T-helper 1 cell treated with Interleukin-12 subunit alpha and Interleukin-12 subunit beta and Interleukin-4 antibody, amounts not matched to agents 30 ng/mL and 1 ng/mL, for 36 hours (primary cell): ENCODE measurements around the gene SLC13A2. TPM values are rescaled to one million over a fixed set of nuclear protein-coding genes. Genes with fewer than 3 reads are reported as not detected.
"Not testable (repeated sequence)": the region's sequence is repeated elsewhere in the genome, so short reads cannot be mapped to it uniquely, and the experiment has no call there.

Source experiments
- intact Hi-C: fragments of 100-400 bp; cut with micrococcal nuclease; formaldehyde crosslinking; loops from one replicate; pipeline ENCODE4 v1.15.1; 2024
- total RNA-seq: library from RNA; stranded (reverse); gene quantifications from 2 replicates; pipeline ENCODE4 v1.2.3, GENCODE V29; 2022

The SLC13A2 gene, protein sequence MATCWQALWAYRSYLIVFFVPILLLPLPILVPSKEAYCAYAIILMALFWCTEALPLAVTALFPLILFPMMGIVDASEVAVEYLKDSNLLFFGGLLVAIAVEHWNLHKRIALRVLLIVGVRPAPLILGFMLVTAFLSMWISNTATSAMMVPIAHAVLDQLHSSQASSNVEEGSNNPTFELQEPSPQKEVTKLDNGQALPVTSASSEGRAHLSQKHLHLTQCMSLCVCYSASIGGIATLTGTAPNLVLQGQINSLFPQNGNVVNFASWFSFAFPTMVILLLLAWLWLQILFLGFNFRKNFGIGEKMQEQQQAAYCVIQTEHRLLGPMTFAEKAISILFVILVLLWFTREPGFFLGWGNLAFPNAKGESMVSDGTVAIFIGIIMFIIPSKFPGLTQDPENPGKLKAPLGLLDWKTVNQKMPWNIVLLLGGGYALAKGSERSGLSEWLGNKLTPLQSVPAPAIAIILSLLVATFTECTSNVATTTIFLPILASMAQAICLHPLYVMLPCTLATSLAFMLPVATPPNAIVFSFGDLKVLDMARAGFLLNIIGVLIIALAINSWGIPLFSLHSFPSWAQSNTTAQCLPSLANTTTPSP
- not detected in 2 replicates for total RNA-seq

GRCh38 chr17:28473542-28473941, at the start of gene SLC13A2:
Gene SLC13A2 (plus strand): TSS chr17:28473644. CDS start chr17:28473713, 69 bp downstream.
- intact Hi-C loops: no loop called here

DNA sequence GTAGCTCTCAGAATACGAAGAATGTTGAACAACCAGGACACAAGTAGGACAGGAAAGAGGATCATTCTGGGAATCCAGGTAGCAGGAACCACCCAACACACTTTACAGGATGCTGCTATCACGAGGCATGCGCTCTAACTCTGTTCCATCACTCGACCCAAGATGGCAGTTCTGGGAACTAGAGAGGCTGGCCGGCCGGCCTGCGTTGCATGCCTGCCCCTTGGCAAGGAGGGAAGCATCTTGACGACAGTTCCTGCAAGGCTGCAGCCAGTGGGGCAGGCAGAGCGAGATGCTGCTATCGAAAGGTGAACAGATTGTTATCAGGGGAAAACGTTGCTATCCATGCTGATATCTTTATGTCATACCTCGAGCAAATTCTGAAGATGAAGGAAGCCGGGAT, 48.2 kb upstream of the SLC13A2 start:
- intact Hi-C loops: no loop called here

DNA sequence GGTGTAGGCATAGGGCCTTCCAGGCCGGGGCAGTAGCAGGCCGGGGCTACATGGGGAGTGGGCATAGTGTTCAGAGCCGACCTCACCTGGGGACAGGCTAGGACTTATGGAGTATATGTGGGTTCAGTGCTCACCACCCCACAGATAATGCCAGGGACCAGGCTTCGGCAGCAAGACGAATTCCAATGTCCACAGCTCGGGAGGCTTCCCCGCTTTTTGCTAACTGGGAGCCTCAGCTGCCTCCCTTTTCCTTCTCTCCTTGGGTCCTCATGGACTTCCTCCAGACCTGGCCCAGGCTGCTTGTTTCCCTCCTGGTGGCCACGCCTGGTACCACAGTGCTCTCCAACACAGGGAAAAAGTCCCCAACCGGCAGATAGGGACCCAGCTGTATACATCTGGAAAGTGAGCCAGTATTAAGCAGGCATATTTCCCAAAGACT, 47.3 kb upstream of the SLC13A2 start:
- intact Hi-C loops: no loop called here

GRCh38 chr17:28427371-28427770, 46.1 kb upstream of the SLC13A2 start:
- intact Hi-C loops: no loop called here

GRCh38 chr17:28427982-28428381, 45.5 kb upstream of the SLC13A2 start:
- intact Hi-C loops: not testable (repeated sequence)

DNA sequence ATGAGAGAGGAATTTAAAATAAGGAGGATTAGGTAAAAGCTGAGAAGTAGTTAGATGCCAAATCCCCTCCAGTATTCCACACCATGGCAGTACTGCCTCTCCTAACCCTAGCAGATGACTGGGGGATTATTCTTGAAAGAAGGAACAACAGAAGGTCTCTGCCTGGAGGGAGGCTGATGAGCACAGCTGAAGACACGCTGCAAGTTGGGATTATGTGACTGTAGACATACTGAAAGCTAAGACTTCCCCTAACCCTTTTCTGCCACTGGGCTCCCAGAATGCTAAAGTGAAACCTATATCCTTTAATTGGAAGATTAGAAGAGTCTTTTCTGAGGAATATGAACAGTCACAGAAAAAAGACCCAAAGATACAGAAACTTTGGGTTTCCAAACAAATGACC, 39.7 kb upstream of the SLC13A2 start:
- intact Hi-C loops: no loop called here

DNA sequence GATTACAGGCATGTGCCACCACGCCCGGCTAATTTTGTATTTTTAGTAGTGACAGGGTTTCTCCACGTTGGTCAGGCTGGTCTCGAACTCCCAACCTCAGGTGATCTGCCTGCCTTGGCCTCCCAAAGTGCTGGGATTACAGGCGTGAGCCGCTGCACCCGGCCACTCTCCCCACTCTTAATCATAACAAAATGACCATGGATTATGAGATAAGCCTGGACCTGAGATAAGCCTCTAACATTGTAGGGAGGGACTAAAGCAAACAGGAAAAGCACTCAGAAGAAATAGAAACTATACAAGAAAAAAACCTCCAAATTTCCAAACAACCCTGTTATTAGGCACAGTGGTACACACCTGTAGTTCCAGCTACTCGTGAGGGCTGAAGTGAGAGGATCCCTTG, 39.1 kb upstream of the SLC13A2 start:
- intact Hi-C loops: not testable (repeated sequence)

DNA sequence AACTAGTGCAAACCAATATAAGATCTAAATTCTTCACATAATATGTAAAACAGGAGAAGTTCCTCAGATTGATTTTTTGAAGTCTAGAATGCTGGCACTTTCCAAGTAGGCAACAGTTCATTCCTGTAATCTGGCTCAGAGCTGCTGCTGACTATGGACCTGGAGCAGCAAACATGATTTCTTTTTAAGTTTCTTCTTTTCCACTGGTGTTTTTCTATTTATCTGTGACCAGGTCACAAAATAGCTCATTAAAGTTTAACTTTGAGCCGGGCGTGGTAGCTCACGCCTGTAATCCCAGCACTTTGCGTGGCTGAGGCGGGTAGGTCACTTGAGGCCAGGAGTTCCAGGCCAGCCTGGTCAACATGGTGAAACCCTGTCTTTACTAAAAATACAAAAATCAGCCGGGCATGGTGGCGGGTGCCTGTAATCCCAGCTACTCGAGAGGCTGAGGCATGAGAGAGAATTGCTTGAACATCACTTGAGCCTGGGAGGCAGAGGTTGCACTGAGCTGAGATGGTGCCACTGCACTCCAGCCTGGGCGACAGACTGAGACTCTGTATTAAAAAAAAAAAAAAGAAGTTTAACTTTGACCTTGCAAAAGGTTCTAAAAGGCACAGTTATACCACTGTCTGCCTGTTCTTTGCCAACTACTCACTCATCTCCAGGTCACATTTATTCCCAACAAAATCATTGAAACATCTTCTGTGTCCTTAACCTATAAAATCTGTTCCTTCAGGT, 29.4 kb upstream of the SLC13A2 start:
- intact Hi-C loops: no loop called here

GRCh38 chr17:28446716-28447395, 26.6 kb upstream of the SLC13A2 start:
- intact Hi-C loops: no loop called here

DNA sequence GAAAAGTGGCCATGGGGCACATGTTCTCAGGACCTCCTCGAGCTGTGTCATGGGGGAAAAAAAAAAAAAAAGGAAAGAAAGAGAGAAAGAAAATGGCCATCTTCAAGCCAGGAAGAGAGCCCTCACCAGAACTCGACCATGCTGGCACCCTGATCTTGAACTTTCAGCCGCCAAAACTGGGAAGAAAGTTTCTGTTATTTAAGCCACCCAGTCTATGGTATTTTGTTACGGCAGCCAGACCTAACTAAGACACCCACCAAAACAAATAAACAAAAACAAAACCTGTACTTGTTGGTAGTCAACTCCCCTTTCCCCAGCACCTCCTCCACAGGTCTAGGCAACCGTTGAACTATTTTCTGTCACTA, 26.1 kb upstream of the SLC13A2 start:
- intact Hi-C loops: no loop called here

GRCh38 chr17:28449859-28450258, 23.6 kb upstream of the SLC13A2 start:
- intact Hi-C loops: no loop called here

DNA sequence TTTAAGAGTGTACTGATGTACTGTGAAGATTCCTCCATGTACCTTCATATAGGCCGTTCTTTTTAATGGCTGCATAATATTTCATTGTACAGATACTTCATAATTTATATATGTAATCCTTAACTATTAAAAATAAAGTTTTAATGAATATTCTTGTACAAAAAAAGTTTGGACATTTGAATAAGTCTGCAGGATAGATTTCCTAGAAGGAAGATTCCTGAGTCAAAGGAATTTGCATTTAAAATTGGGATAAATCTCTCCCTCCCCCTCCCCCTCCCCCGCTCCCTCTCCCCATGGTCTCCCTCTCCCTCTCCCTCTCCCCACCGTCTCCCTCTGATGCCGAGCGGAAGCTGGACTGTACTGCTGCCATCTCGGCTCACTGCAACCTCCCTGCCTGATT, 15.6 kb upstream of the SLC13A2 start:
- intact Hi-C loops: no loop called here

DNA sequence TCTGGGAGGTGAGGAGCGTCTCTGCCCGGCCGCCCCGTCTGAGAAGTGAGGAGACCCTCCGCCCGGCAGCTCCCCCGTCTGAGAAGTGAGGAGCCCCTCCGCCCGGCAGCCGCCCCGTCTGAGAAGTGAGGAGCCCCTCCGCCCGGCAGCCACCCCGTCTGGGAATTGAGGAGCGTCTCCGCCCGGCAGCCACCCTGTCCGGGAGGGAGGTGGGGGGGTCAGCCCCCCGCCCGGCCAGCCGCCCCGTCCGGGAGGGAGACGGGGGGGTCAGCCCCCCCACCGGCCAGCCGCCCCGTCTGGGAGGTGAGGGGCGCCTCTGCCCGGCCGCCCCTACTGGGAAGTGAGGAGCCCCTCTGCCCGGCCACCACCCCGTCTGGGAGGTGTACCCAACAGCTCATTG, 14.6 kb upstream of the SLC13A2 start:
- intact Hi-C loops: not testable (repeated sequence)

DNA sequence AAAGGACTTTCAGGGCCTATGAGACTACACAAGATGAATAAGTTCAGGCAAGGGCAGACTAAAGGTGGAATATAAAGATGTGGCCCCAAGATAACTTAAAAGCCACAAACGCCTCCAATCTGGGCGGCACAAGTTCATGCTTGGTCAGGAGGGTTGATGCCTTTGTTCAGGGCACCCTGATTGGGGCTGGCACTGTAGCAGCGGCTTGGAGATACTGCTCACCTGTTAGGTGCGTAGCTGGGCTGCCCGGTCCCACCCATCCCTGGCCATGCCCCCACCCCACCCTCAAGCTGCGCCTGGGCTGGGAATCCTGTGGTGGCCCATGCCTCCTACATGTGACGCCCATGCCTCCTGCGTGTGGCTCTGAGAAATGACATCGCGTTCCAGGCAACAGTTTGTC, 12.5 kb upstream of the SLC13A2 start:
- intact Hi-C loops: no loop called here

- intact Hi-C loops: no loop called here
These were observed 7.4 kb upstream of the SLC13A2 start for GRCh38 chr17:28466001-28466400.

- intact Hi-C loops: no loop called here
These were observed 6.9 kb upstream of the SLC13A2 start for GRCh38 chr17:28466521-28467048.

DNA sequence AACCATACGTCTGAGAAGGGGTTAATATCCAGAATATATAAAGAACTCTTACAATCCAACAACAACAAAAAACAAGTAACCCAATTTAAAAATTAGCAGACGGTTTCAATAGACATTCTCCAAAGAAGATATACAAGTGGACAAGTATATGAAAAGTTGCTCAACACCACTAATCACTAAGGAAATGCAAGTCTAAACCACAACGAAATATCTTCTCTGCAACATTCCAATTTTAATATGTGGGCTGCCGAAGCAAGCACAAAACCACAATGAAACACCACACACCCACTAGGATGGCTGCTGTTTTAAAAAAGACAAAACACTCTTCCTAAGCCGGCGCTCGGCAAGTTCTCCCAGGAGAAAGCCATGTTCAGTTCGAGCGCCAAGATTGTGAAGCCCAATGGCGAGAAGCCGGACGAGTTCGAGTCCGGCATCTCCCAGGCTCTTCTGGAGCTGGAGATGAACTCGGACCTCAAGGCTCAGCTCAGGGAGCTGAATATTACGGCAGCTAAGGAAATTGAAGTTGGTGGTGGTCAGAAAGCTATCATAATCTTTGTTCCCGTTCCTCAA, 5.9 kb upstream of the SLC13A2 start:
- intact Hi-C loops: no loop called here

- intact Hi-C loops: not testable (repeated sequence)
These were observed 5.3 kb upstream of the SLC13A2 start for GRCh38 chr17:28468033-28468735.

DNA sequence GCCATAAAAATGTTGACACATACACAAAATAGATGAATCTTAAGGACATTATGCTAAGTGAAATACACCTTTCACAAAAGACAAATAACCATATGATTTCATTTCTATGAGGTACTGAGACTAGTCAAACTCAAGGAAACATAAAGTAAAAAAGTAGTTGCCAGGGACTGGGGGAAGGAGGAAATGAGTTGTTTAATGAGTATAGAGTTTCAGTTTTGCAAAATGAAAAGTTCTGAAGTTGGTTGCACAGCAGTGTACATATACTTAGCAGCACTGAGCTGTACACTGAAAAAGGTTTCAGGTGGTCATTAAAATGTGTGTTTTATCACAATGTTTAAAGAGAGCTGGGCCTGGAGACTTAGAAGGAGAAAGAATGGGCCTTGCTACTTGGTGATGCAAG, 4.7 kb upstream of the SLC13A2 start:
- intact Hi-C loops: no loop called here

GRCh38 chr17:28469376-28469775, 4.1 kb upstream of the SLC13A2 start:
- intact Hi-C loops: no loop called here
